Measurements from ENCODE around the gene PSMC3IP.
"Not testable (repeated sequence)": the region's sequence is repeated elsewhere in the genome, so short reads cannot be mapped to it uniquely, and the experiment has no call there.

Gene PSMC3IP

GRCh38 chr17:42577532-42578281 is at the start of gene PSMC3IP:
PSMC3IP (minus strand) TSS chr17:42577729; CDS start chr17:42577686, 43 bp downstream.
- DNase-seq: peak; percentile 94

- no peak for DNase-seq
Observed at GRCh38 chr17:42623732-42624596, 46.4 kb upstream of the PSMC3IP start.

- DNase-seq: no peak
Observed at GRCh38 chr17:42623271-42623670, 45.7 kb upstream of the PSMC3IP start.

- not testable (repeated sequence) for DNase-seq
Observed at GRCh38 chr17:42621987-42622386, 44.5 kb upstream of the PSMC3IP start.

GRCh38 chr17:42618442-42619150 is 41.1 kb upstream of the PSMC3IP start:
- no peak for DNase-seq

GRCh38 chr17:42617956-42618431 is 40.5 kb upstream of the PSMC3IP start:
- DNase-seq: no peak

GRCh38 chr17:42613699-42614295 is 36.3 kb upstream of the PSMC3IP start:
- no peak for DNase-seq

- DNase-seq: no peak
Observed at GRCh38 chr17:42612013-42612412, 34.5 kb upstream of the PSMC3IP start.

- DNase-seq: not testable (repeated sequence)
Observed at GRCh38 chr17:42609814-42610801, 32.6 kb upstream of the PSMC3IP start.

- DNase-seq: peak; percentile 99
Observed at GRCh38 chr17:42609182-42609813, 31.8 kb upstream of the PSMC3IP start, which contains the start of the genes RETREG3 and TUBG1. RETREG3 (minus strand) TSS chr17:42609374; CDS start chr17:42609324, 50 bp downstream. TUBG1 (plus strand) TSS chr17:42609683; CDS start chr17:42609738, 55 bp downstream.

- no peak for DNase-seq
Observed at GRCh38 chr17:42608305-42609181, 31.0 kb upstream of the PSMC3IP start.

- no peak for DNase-seq
Observed at GRCh38 chr17:42607769-42608168, 30.2 kb upstream of the PSMC3IP start.

- no peak for DNase-seq
Observed at GRCh38 chr17:42603318-42603717, 25.8 kb upstream of the PSMC3IP start.

- DNase-seq: no peak
Observed at GRCh38 chr17:42598905-42599304, 21.4 kb upstream of the PSMC3IP start.

- no peak for DNase-seq
Observed at GRCh38 chr17:42596386-42596785, 18.9 kb upstream of the PSMC3IP start.

GRCh38 chr17:42591411-42591810 is 13.9 kb upstream of the PSMC3IP start:
- DNase-seq: no peak

- no peak for DNase-seq
Observed at GRCh38 chr17:42590886-42591285, 13.4 kb upstream of the PSMC3IP start.

- no peak for DNase-seq
Observed at GRCh38 chr17:42586514-42587230, 9.1 kb upstream of the PSMC3IP start.

- no peak for DNase-seq
Observed at GRCh38 chr17:42585353-42585752, 7.8 kb upstream of the PSMC3IP start.

Data from activated CD4-positive, CD25-positive, alpha-beta regulatory T cell treated with anti-CD3 and anti-CD28 coated beads, Interleukin-2, amount 50 U/mL, for 72 hours (primary cell).